Amniotic epithelial cell (primary cell): Measurements from ENCODE around the gene CERS1.

ENCODE experiments used
- DNase-seq: peaks from one replicate; pipeline ENCODE4 v3.0.0-alpha.2; 2010; ENCODE audit warnings: low read depth

The CERS1 gene

GRCh38 chr19:18856385-18857126 is 39.4 kb downstream of the CERS1 start:
- DNase-seq, result peak; percentile 56

- DNase-seq, result no peak
These were observed 40.1 kb downstream of the CERS1 start for GRCh38 chr19:18855647-18856384.

GRCh38 chr19:18854982-18855381 is 41.0 kb downstream of the CERS1 start:
- no peak for DNase-seq

GRCh38 chr19:18853755-18854427 is 42.1 kb downstream of the CERS1 start:
- no peak for DNase-seq

GRCh38 chr19:18852648-18853047 is 43.3 kb downstream of the CERS1 start:
- DNase-seq, result no peak

GRCh38 chr19:18851673-18852325 is 44.2 kb downstream of the CERS1 start:
- no peak for DNase-seq

- DNase-seq, result no peak
These were observed 45.2 kb downstream of the CERS1 start for GRCh38 chr19:18850471-18851375.

- DNase-seq, result no peak
These were observed 46.0 kb downstream of the CERS1 start for GRCh38 chr19:18849838-18850400.

- DNase-seq, result peak; percentile 42
These were observed 46.9 kb downstream of the CERS1 start for GRCh38 chr19:18848878-18849661.

GRCh38 chr19:18847549-18848463 is 48.2 kb downstream of the CERS1 start:
- DNase-seq, result no peak

GRCh38 chr19:18846862-18847548 is 49.0 kb downstream of the CERS1 start:
- peak; percentile 55 for DNase-seq

GRCh38 chr19:18845961-18846360 is 50.0 kb downstream of the CERS1 start:
- DNase-seq, result no peak

- no peak for DNase-seq
These were observed 51.1 kb downstream of the CERS1 start for GRCh38 chr19:18844806-18845329.

GRCh38 chr19:18843960-18844359 is 52.0 kb downstream of the CERS1 start:
- no peak for DNase-seq

- no peak for DNase-seq
These were observed 53.8 kb downstream of the CERS1 start for GRCh38 chr19:18842166-18842565.

GRCh38 chr19:18841400-18841799 is 54.6 kb downstream of the CERS1 start:
- no peak for DNase-seq

- no peak for DNase-seq
These were observed 55.4 kb downstream of the CERS1 start for GRCh38 chr19:18840288-18841267.
